Liver (tissue), 9 donors: Measurements from ENCODE around the gene DAPL1. TPM values are rescaled to one million over a fixed set of nuclear protein-coding genes. Genes with fewer than 3 reads are reported as not detected.

ENCODE experiments used
- DNase-seq: peaks from one replicate; pipeline ENCODE4 v3.0.0-alpha.2; 2017; ENCODE audit warnings: low spot score
- H3K27ac ChIP-seq, 2 donors: one replicate each; pipeline ENCODE4 v1.7.0; 2013; ENCODE audit warnings: inconsistent platforms in 2 of 2, low read length in 2 of 2, control low read depth in 1 of 2, low read depth in 1 of 2, mild to moderate bottlenecking in 1 of 2
- H3K27me3 ChIP-seq, 4 donors: one replicate each; pipeline versions ENCODE4 v1.6.1 to v1.7.0; 2013; ENCODE audit warnings: low read length in 3 of 4, inconsistent platforms in 1 of 4, mild to moderate bottlenecking in 1 of 4, moderate library complexity in 1 of 4; ENCODE audit not compliant: control insufficient read depth in 4 of 4, insufficient read depth in 4 of 4
- H3K36me3 ChIP-seq, 4 donors: one replicate each; pipeline versions ENCODE4 v1.6.1 to v1.7.0; 2013; ENCODE audit warnings: low read length in 3 of 4, mild to moderate bottlenecking in 3 of 4, low read depth in 1 of 4, moderate library complexity in 1 of 4; ENCODE audit not compliant: control insufficient read depth in 4 of 4, insufficient read depth in 3 of 4
- H3K4me1 ChIP-seq, 4 donors: one replicate each; pipeline versions ENCODE4 v1.6.1 to v1.7.0; 2013; ENCODE audit warnings: low read length in 3 of 4, mild to moderate bottlenecking in 3 of 4, moderate library complexity in 1 of 4; ENCODE audit not compliant: control insufficient read depth in 4 of 4, insufficient read depth in 4 of 4
- H3K4me3 ChIP-seq, 3 donors: one replicate each; pipeline versions ENCODE4 v1.6.1 to v1.7.0; 2013; ENCODE audit warnings: low read length in 3 of 3, control low read depth in 1 of 3, low read depth in 1 of 3, mild to moderate bottlenecking in 1 of 3
- H3K9ac ChIP-seq, 2 donors: one replicate each; pipeline ENCODE4 v1.7.0; 2013; ENCODE audit warnings: low read length in 2 of 2, mild to moderate bottlenecking in 2 of 2, moderate library complexity in 2 of 2, control low read depth in 1 of 2, low read depth in 1 of 2
- H3K9me3 ChIP-seq, 4 donors: one replicate each; pipeline versions ENCODE4 v1.6.1 to v1.7.0; 2013; ENCODE audit warnings: low read length in 3 of 4; ENCODE audit not compliant: control insufficient read depth in 4 of 4
- CTCF ChIP-seq: fragments of 150-350 bp; IDR thresholded peaks from 2 replicates; pipeline ENCODE4 v1.5.1; 2017; ENCODE audit warnings: improper control_type of control experiment, low read depth, low read length; ENCODE audit not compliant: missing input control
- EGR1 ChIP-seq, 2 donors: IDR thresholded peaks; 2 replicates each; pipeline ENCODE4 v1.6.1; 2016 to 2018; ENCODE audit warnings: antibody characterized with exemption in 2 of 2, low read depth in 2 of 2
- FOXA1 ChIP-seq: IDR thresholded peaks from 2 replicates; pipeline ENCODE4 v1.6.1; 2016; ENCODE audit warnings: antibody characterized with exemption
- FOXA2 ChIP-seq: IDR thresholded peaks from 2 replicates; pipeline ENCODE4 v1.6.1; 2016; ENCODE audit warnings: antibody characterized with exemption
- GABPA ChIP-seq, 2 donors: IDR thresholded peaks in 1 of 2; conservative IDR thresholded peaks in 1 of 2; 2 replicates each; pipeline ENCODE4 v1.6.1; 2016; ENCODE audit warnings: antibody characterized with exemption in 2 of 2, mild to moderate bottlenecking in 1 of 2, moderate library complexity in 1 of 2
- HNF4A ChIP-seq, 2 donors: conservative IDR thresholded peaks; 2 replicates each; pipeline ENCODE4 v1.6.1; 2016; ENCODE audit warnings: antibody characterized with exemption in 2 of 2, mild to moderate bottlenecking in 2 of 2
- HNF4G ChIP-seq: IDR thresholded peaks from 2 replicates; pipeline ENCODE4 v1.6.1; 2016; ENCODE audit warnings: antibody characterized with exemption
- JUND ChIP-seq, 2 donors: IDR thresholded peaks; 2 replicates each; pipeline ENCODE4 v1.6.1; 2016; ENCODE audit warnings: antibody characterized with exemption in 2 of 2
- MAX ChIP-seq: IDR thresholded peaks from 2 replicates; pipeline ENCODE4 v1.6.1; 2016; ENCODE audit warnings: antibody characterized with exemption
- NR2F2 ChIP-seq: IDR thresholded peaks from 2 replicates; pipeline ENCODE4 v1.6.1; 2016; ENCODE audit warnings: antibody characterized with exemption
- RAD21 ChIP-seq, 2 donors: IDR thresholded peaks; 2 replicates each; pipeline ENCODE4 v1.6.1; 2016; ENCODE audit warnings: antibody characterized with exemption in 2 of 2, mild to moderate bottlenecking in 2 of 2
- RXRA ChIP-seq, 2 donors: IDR thresholded peaks; 2 replicates each; pipeline ENCODE4 v1.6.1; 2017 to 2018; ENCODE audit warnings: antibody characterized with exemption in 2 of 2, mild to moderate bottlenecking in 1 of 2
- SP1 ChIP-seq: IDR thresholded peaks from 2 replicates; pipeline ENCODE4 v1.6.1; 2018; ENCODE audit warnings: antibody characterized with exemption, mild to moderate bottlenecking
- TAF1 ChIP-seq: conservative IDR thresholded peaks from 2 replicates; pipeline ENCODE4 v1.6.1; 2016; ENCODE audit warnings: antibody characterized with exemption, mild to moderate bottlenecking
- YY1 ChIP-seq: IDR thresholded peaks from 2 replicates; pipeline ENCODE4 v1.6.1; 2016; ENCODE audit warnings: antibody characterized with exemption, mild to moderate bottlenecking
- ZBTB33 ChIP-seq: IDR thresholded peaks from 2 replicates; pipeline ENCODE4 v1.6.1; 2016; ENCODE audit warnings: antibody characterized with exemption
- WGBS: extraction: QIAGEN DNeasy Blood & Tissue Kit; methylation state at CpG from one replicate; pipeline ENCODE4 v1.1.7; 2013; 5-methylcytosine and 5-hydroxymethylcytosine counted together
- polyA plus RNA-seq, 2 donors: library from polyadenylated mRNA; stranded (reverse) in 1 of 2; unstranded in 1 of 2; fragments of 200-250 nt in 1 of 2; fragments of >200 nt in 1 of 2; fragmentation: Nextera tagmentation in 1 of 2; extraction: Ambion mirVana in 1 of 2; gene quantifications; one replicate each; pipeline versions ENCODE4 v1.2.1 to v1.2.3, GENCODE V29; 2013 to 2015
- total RNA-seq, 2 donors: library from RNA; depleted of rRNA; stranded (reverse); fragments of >200 nt; gene quantifications; one replicate each; pipeline ENCODE4 v1.2.3, GENCODE V29; 2014
- donor health status: healthy.
- donor health status: healthy.
- donor health status: healthy.
- donor health status: healthy.
- donor health status: healthy.

Gene DAPL1
- total and polyA plus RNA-seq, 4 donors = 0.71 TPM; not detected in 3

GRCh38 chr2:158778243-158778642 is 16.9 kb upstream of the DAPL1 start (continued):
- TF ChIP-seq RAD21 (IDR thresholded peaks at IDR 0.05) (no peak), SP1 (no peak), FOXA1 (no peak), FOXA2 (no peak), HNF4A (conservative IDR thresholded peaks at IDR 0.05) (no peak), MAX (no peak), ZBTB33 (no peak)

GRCh38 chr2:158779621-158780020 is 15.5 kb upstream of the DAPL1 start:
- Histone ChIP-seq H3K9me3 (no peaks in the 10 kb centered on the region), H3K9ac (no peak overlapping the region), H3K4me1 (no peaks in the 10 kb centered on the region), H3K27ac (no peak overlapping the region), H3K27me3 (no peaks in the 10 kb centered on the region), H3K36me3 (no peaks in the 10 kb centered on the region), H3K4me3 (no peak overlapping the region)
- no peak for DNase-seq
- 72% methylated on average over 1 of the region's 1 CpG for WGBS
- TF ChIP-seq HNF4A (conservative IDR thresholded peaks at IDR 0.05) = no peak
- TF ChIP-seq FOXA1 = no peak
- TF ChIP-seq MAX = no peak
- TF ChIP-seq CTCF = no peak
- no peak for TF ChIP-seq RXRA (IDR thresholded peaks at IDR 0.05)
- TF ChIP-seq YY1 = no peak

- no peaks in the 10 kb centered on the region for H3K4me1 ChIP-seq
- no peak overlapping the region for H3K4me3 ChIP-seq
- no peaks in the 10 kb centered on the region for H3K27me3 ChIP-seq
- no peak overlapping the region for H3K9ac ChIP-seq
- H3K27ac ChIP-seq = no peak overlapping the region
- H3K9me3 ChIP-seq = no peaks in the 10 kb centered on the region
- no peaks in the 10 kb centered on the region for H3K36me3 ChIP-seq
- WGBS = 65% methylated on average over 4 of the region's 4 CpGs
- no peak for DNase-seq
- TF ChIP-seq SP1 (no peak), JUND (IDR thresholded peaks at IDR 0.05) (no peak), YY1 (no peak), GABPA (IDR thresholded peaks at IDR 0.05 in 1 of 2, conservative IDR thresholded peaks at IDR 0.05 in 1 of 2) (no peak), NR2F2 (no peak), FOXA1 (no peak), MAX (no peak), TAF1 (no peak), FOXA2 (no peak), HNF4A (conservative IDR thresholded peaks at IDR 0.05) (no peak), ZBTB33 (no peak), HNF4G (no peak), EGR1 (IDR thresholded peaks at IDR 0.05; ENCODE audit: low read depth in 2 of 2) (no peak)
Measured at GRCh38 chr2:158781353-158781961, 13.7 kb upstream of the DAPL1 start.
